Cardiac muscle cell (in vitro differentiated cells and primary cell): ENCODE measurements around the gene TBRG4. TPM values are rescaled to one million over a fixed set of nuclear protein-coding genes. Genes with fewer than 3 reads are reported as not detected.

Experiments used
- DNase-seq, 2 donors: peaks; one replicate each; pipeline versions ENCODE4 v3.0.0 to v3.0.0-alpha.2; 2010 to 2017; ENCODE audit warnings: low read depth in 1 of 2, low spot score in 1 of 2
- H3K27ac ChIP-seq: fragments of 200-600 bp; sonication (generic); 2 replicates; pipeline ENCODE4 v1.5.1; 2016
- H3K27me3 ChIP-seq: fragments of 200-600 bp; sonication (generic); 2 replicates; pipeline ENCODE4 v1.6.0; 2016; ENCODE audit warnings: control low read depth
- H3K36me3 ChIP-seq: fragments of 200-600 bp; sonication (generic); 2 replicates; pipeline ENCODE4 v1.5.1; 2016; ENCODE audit warnings: control low read depth
- H3K4me1 ChIP-seq: fragments of 200-600 bp; sonication (generic); 2 replicates; pipeline ENCODE4 v1.8.1; 2017; ENCODE audit warnings: low read depth, mild to moderate bottlenecking, mixed run types
- H3K4me3 ChIP-seq: fragments of 200-600 bp; sonication (generic); 2 replicates; pipeline ENCODE4 v1.5.1; 2016; ENCODE audit warnings: mild to moderate bottlenecking
- H3K9me3 ChIP-seq: fragments of 200-600 bp; sonication (generic); 2 replicates; pipeline ENCODE4 v1.5.1; 2017; ENCODE audit warnings: low read depth, mild to moderate bottlenecking, control low read depth
- CTCF ChIP-seq: IDR thresholded peaks from 2 replicates; pipeline ENCODE4 v1.5.1; 2012; ENCODE audit warnings: low read depth, mild to moderate bottlenecking, low read length
- polyA plus RNA-seq: library from polyadenylated mRNA; unstranded; fragments of >200 nt; fragmentation: Nextera tagmentation; extraction: Ambion mirVana; gene quantifications from 2 replicates; pipeline ENCODE4 v1.2.1, GENCODE V29; 2016
- total RNA-seq: library from RNA; depleted of rRNA; stranded (reverse); fragments of >200 nt; gene quantifications from 2 replicates; pipeline ENCODE4 v1.2.3, GENCODE V29; 2016

TBRG4 gene
- total and polyA plus RNA-seq, 2 experiments from 2014 or later: 67.9 to 74.4 TPM

GRCh38 chr7:45075871-45076796 is 35.4 kb downstream of the TBRG4 start:
- no peak for DNase-seq
- Histone ChIP-seq H3K4me3 (no peak overlapping the region), H3K9me3 (no peaks in the 10 kb centered on the region), H3K4me1 (no peaks in the 10 kb centered on the region), H3K36me3 (peaks cover 14% of the 10 kb centered on the region), H3K27ac (no peak overlapping the region), H3K27me3 (no peaks in the 10 kb centered on the region)
- no peak for TF ChIP-seq CTCF

GRCh38 chr7:45075355-45075644 is 36.2 kb downstream of the TBRG4 start:
- peaks cover 14% of the 10 kb centered on the region for H3K36me3 ChIP-seq
- TF ChIP-seq CTCF: no peak
- H3K4me3 ChIP-seq: no peak overlapping the region
- H3K27me3 ChIP-seq: no peaks in the 10 kb centered on the region
- H3K4me1 ChIP-seq: no peaks in the 10 kb centered on the region
- H3K9me3 ChIP-seq: no peaks in the 10 kb centered on the region
- DNase-seq: no peak
- H3K27ac ChIP-seq: no peak overlapping the region

GRCh38 chr7:45074528-45075354 is 36.8 kb downstream of the TBRG4 start:
- Histone ChIP-seq H3K4me3 (no peak overlapping the region), H3K4me1 (no peaks in the 10 kb centered on the region), H3K9me3 (no peaks in the 10 kb centered on the region), H3K36me3 (peaks cover 18% of the 10 kb centered on the region), H3K27ac (no peak overlapping the region), H3K27me3 (no peaks in the 10 kb centered on the region)
- no peak for DNase-seq
- TF ChIP-seq CTCF: no peak

GRCh38 chr7:45073786-45074527 is 37.5 kb downstream of the TBRG4 start:
- Histone ChIP-seq H3K27ac (no peak overlapping the region), H3K27me3 (no peaks in the 10 kb centered on the region), H3K9me3 (no peaks in the 10 kb centered on the region), H3K4me1 (no peaks in the 10 kb centered on the region), H3K36me3 (peaks cover 18% of the 10 kb centered on the region), H3K4me3 (no peak overlapping the region)
- no peak for DNase-seq
- no peak for TF ChIP-seq CTCF

GRCh38 chr7:45073031-45073785 is 38.3 kb downstream of the TBRG4 start:
- TF ChIP-seq CTCF: no peak
- DNase-seq: no peak
- no peaks in the 10 kb centered on the region for H3K27me3 ChIP-seq
- no peaks in the 10 kb centered on the region for H3K4me1 ChIP-seq
- H3K9me3 ChIP-seq: no peaks in the 10 kb centered on the region
- no peak overlapping the region for H3K27ac ChIP-seq
- no peak overlapping the region for H3K4me3 ChIP-seq
- H3K36me3 ChIP-seq: peaks cover 18% of the 10 kb centered on the region
